A673 (cell line): Measurements from ENCODE around the gene PPARG. TPM values are rescaled to one million over a fixed set of nuclear protein-coding genes. Genes with fewer than 3 reads are reported as not detected.

Source experiments
- BruUV-seq: library from RNA; stranded (reverse); fragments of 400-500 nt; replicated peaks from 2 replicates; lab custom pipeline; 2021; lab: Mats Ljungman, UMichigan
- CTCF ChIA-PET: fragments of 300-600 bp; sonication (Branson Sonifier 250); formaldehyde crosslinking; loops from one replicate; lab custom pipeline; 2022; ENCODE audit warnings: antibody characterized with exemption; lab: Charles Lee
- POLR2A ChIA-PET: fragments of 300-600 bp; sonication (Branson Sonifier 250); formaldehyde crosslinking; loops from one replicate; lab custom pipeline; 2022; ENCODE audit warnings: antibody characterized with exemption; ENCODE audit not compliant: low non-redundant PET; lab: Charles Lee
- DNase-seq: peaks from one replicate; pipeline ENCODE4 v3.0.0-alpha.2; 2015; ENCODE audit warnings: low spot score
- H3K27ac ChIP-seq: fragments of 200-600 bp; sonication (generic); 2 replicates; pipeline ENCODE4 v1.5.1; 2016; ENCODE audit warnings: mixed run types, low read depth, mild to moderate bottlenecking, mixed read lengths, antibody characterized with exemption, low read length; ENCODE audit not compliant: poor library complexity, severe bottlenecking
- H3K27me3 ChIP-seq: fragments of 200-600 bp; sonication (generic); replicated peaks from 2 replicates; pipeline ENCODE4 v1.6.1; 2017; ENCODE audit warnings: mixed run types, low read depth, mild to moderate bottlenecking, mixed read lengths, antibody characterized with exemption, low read length; ENCODE audit not compliant: insufficient read depth, poor library complexity
- H3K36me3 ChIP-seq: fragments of 200-600 bp; sonication (generic); 2 replicates; pipeline ENCODE4 v1.6.1; 2016; ENCODE audit warnings: mixed run types, mild to moderate bottlenecking, mixed read lengths, antibody characterized with exemption, low read length; ENCODE audit not compliant: insufficient read depth, poor library complexity, severe bottlenecking
- H3K4me1 ChIP-seq: fragments of 200-600 bp; sonication (generic); 2 replicates; pipeline ENCODE4 v1.6.1; 2017; ENCODE audit warnings: mixed run types, mild to moderate bottlenecking, mixed read lengths, antibody characterized with exemption, low read length; ENCODE audit not compliant: insufficient read depth, poor library complexity, severe bottlenecking
- H3K4me3 ChIP-seq: fragments of 200-600 bp; sonication (generic); 2 replicates; pipeline ENCODE4 v1.5.1; 2016; ENCODE audit warnings: low read depth, mixed run types, mild to moderate bottlenecking, mixed read lengths, low read length; ENCODE audit not compliant: poor library complexity, severe bottlenecking
- H3K9me3 ChIP-seq: fragments of 200-600 bp; sonication (generic); 2 replicates; pipeline ENCODE4 v1.6.1; 2016; ENCODE audit warnings: mixed run types, low read depth, mild to moderate bottlenecking, mixed read lengths, antibody characterized with exemption, low read length; ENCODE audit not compliant: poor library complexity, severe bottlenecking
- CTCF ChIP-seq: fragments of 300-800, 200-600 bp; sonication (generic); conservative IDR thresholded peaks from 2 replicates; pipeline ENCODE4 v1.5.1; 2017; ENCODE audit warnings: low read depth, mild to moderate bottlenecking, antibody characterized with exemption, low read length, moderate library complexity, mixed read lengths
- EZH2 ChIP-seq: fragments of 200-600 bp; sonication (generic); IDR thresholded peaks from 2 replicates; pipeline ENCODE4 v1.6.1; 2017; ENCODE audit warnings: borderline replicate concordance, low read depth, mild to moderate bottlenecking, mixed read lengths, antibody characterized with exemption, low read length; ENCODE audit not compliant: poor library complexity, severe bottlenecking
- intact Hi-C: fragments of 100-400 bp; cut with micrococcal nuclease; formaldehyde crosslinking; loops from one replicate; pipeline ENCODE4 v1.10.0; 2022; ENCODE audit not compliant: unreplicated experiment
- total RNA-seq: library from RNA; stranded (reverse); gene quantifications from 2 replicates; pipeline ENCODE4 v1.2.3, GENCODE V29; 2021

PPARG gene
- total RNA-seq, 1 experiment from 2014 or later, result 0.62 TPM

- H3K27ac ChIP-seq, result no peak overlapping the region
- intact Hi-C loops, result no loop called here
- H3K4me1 ChIP-seq, result peaks cover 25% of the 10 kb centered on the region
- H3K27me3 ChIP-seq, result peaks cover 32% of the 10 kb centered on the region
- TF ChIP-seq CTCF, result no peak
- TF ChIP-seq EZH2, result no peak
- DNase-seq, result no peak
- no peak overlapping the region for H3K4me3 ChIP-seq
- POLR2A ChIA-PET, result no interaction called here
- no peaks in the 10 kb centered on the region for H3K9me3 ChIP-seq
- no TSS peak for BruUV-seq
- H3K36me3 ChIP-seq, result no peaks in the 10 kb centered on the region
- CTCF ChIA-PET, result interaction anchor here (0.6 kb wide), 1 partner anchor 91 kb away, joined by 4 read pairs; no protein-coding TSS in a partner anchor
Measured at GRCh38 chr3:12388185-12388584, 99.3 kb downstream of the PPARG start.

DNA sequence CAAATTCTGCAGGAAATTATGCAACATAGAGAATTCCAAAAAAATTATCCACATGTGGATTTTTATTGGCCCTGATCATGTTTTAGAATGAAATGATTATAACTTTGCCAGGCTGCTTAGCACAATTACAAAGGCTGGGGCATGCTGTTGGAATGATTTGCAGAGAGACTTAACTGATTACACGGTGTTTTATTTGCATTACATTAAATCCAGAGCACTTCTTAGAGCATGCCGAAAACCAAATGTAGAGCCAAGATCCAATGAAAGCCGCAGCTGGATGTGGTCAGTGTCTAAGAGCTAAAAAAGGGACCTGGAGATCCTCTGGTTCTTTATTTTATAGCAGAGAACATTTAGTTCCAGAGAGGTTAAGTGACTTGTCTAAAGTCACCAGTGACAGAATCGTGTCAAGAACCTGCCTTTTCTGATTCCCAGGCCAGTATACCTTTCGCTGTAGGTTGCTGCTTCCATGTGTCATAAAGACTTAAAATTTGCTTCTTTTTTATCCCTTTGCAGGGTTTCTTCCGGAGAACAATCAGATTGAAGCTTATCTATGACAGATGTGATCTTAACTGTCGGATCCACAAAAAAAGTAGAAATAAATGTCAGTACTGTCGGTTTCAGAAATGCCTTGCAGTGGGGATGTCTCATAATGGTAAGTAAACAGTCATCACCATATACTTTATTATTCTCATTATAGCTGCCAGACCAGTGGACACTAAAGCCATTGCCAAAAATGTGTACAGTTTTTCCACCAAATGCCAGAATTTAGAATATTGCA lies 103.4 kb downstream of the PPARG start:
- H3K4me3 ChIP-seq, result no peak overlapping the region
- CTCF ChIA-PET, result no interaction called here

DNA sequence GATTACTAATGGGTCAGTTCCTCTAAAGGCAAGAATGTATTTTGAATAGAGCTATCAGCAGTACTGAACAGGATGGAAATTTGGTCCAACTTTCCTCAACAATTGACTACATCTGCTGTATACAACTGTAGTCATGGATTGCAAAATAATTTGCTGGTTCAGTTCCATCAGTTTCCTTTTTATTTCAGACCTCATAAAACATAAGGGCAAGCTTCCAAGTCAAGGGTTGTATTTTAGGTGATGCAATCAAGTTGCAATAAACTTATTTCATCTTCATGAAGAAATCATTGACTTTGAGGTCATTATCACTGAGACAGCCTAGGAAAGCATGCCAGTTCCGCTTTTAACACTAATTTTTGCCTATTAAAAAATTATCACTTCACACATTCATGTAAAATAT lies 105.0 kb downstream of the PPARG start:
- TF ChIP-seq CTCF, result no peak
- CTCF ChIA-PET, result no interaction called here
- no peaks in the 10 kb centered on the region for H3K36me3 ChIP-seq
- DNase-seq, result peak; percentile 54
- peaks cover 9% of the 10 kb centered on the region for H3K27me3 ChIP-seq
- no peaks in the 10 kb centered on the region for H3K9me3 ChIP-seq
- POLR2A ChIA-PET, result no interaction called here
- intact Hi-C loops, result no loop called here
- BruUV-seq, result no TSS peak
- H3K4me1 ChIP-seq, result peaks cover 36% of the 10 kb centered on the region
- no peak overlapping the region for H3K4me3 ChIP-seq
- peak overlapping the region; percentile 32 for H3K27ac ChIP-seq

More for the DNA sequence above, 103.4 kb downstream of the PPARG start:
- H3K9me3 ChIP-seq, result no peaks in the 10 kb centered on the region
- peak overlapping the region; percentile 17 for H3K27ac ChIP-seq
- H3K4me1 ChIP-seq, result peaks cover 36% of the 10 kb centered on the region
- BruUV-seq, result no TSS peak
- H3K27me3 ChIP-seq, result peaks cover 14% of the 10 kb centered on the region
- TF ChIP-seq CTCF, result no peak
- TF ChIP-seq EZH2, result no peak
- DNase-seq, result peak; percentile 54
- H3K36me3 ChIP-seq, result no peaks in the 10 kb centered on the region
- POLR2A ChIA-PET, result no interaction called here
- intact Hi-C loops, result no loop called here
